Measurements from ENCODE around the gene EIF3D. TPM values are rescaled to one million over a fixed set of nuclear protein-coding genes. Genes with fewer than 3 reads are reported as not detected.

The EIF3D gene
- total and polyA plus RNA-seq, 9 of the 15 experiments (the other 6 are each of a cell fraction or from before 2014, with no cell fraction given), result 191 to 422 (median 279) TPM

- no peak for TF ChIP-seq PATZ1 (CRISPR knock-in tag; IDR thresholded peaks at IDR 0.05; ENCODE audit: borderline replicate concordance)
- no peak for TF ChIP-seq SAP30 (IDR thresholded peaks at IDR 0.05; ENCODE audit: borderline replicate concordance, insufficient read depth, low read depth, low read length, poor library complexity, severe bottlenecking)
- peak; percentile 66 for TF ChIP-seq CC2D1A (IDR thresholded peaks at IDR 0.05)
- TF ChIP-seq IFI16 (CRISPR knock-in tag; IDR thresholded peaks at IDR 0.05), result no peak
- no peak for TF ChIP-seq CBFA2T3 (IDR thresholded peaks at IDR 0.05)
- TF ChIP-seq ZNF280A (IDR thresholded peaks at IDR 0.05; ENCODE audit: low read depth, partially characterized antibody), result no peak
- TF ChIP-seq SNIP1 (IDR thresholded peaks at IDR 0.05; ENCODE audit: low read depth), result no peak
- 0 out of 2 replicates have a peak, but pooled peaks have one; percentile 29 for TF ChIP-seq POLR2A (conservative IDR thresholded peaks at IDR 0.05)
- no peak for TF ChIP-seq ZNF449 (CRISPR knock-in tag; IDR thresholded peaks at IDR 0.05)
- TF ChIP-seq ZNF408 (CRISPR knock-in tag; IDR thresholded peaks at IDR 0.05; ENCODE audit: low read depth), result no peak
- no peak for TF ChIP-seq ZBTB2 (IDR thresholded peaks at IDR 0.05)
- TF ChIP-seq ZKSCAN1 (IDR thresholded peaks at IDR 0.05; ENCODE audit: low read depth, low read length), result 0 out of 2 replicates have a peak, but pooled peaks have one; percentile 17
- TF ChIP-seq ZNF778 (CRISPR knock-in tag; IDR thresholded peaks at IDR 0.05), result no peak
- TF ChIP-seq NR0B1 (IDR thresholded peaks at IDR 0.05; ENCODE audit: partially characterized antibody), result no peak
- TF ChIP-seq SRSF7 (optimal IDR thresholded peaks at IDR 0.05; ENCODE audit: low read depth, low read length), result no peak
- TF ChIP-seq HDAC2 (IDR thresholded peaks at IDR 0.05), result no peak
- no peak for TF ChIP-seq FOS (IDR thresholded peaks at IDR 0.05; ENCODE audit: extremely low read depth, insufficient read length)
These were observed 58.6 kb downstream of the EIF3D start (continued) for GRCh38 chr22:36470162-36470993.

Measured in K562 (cell line).